D721Med (cell line): ENCODE measurements around the gene GLYATL1B.
"Not testable (repeated sequence)": the region's sequence is repeated elsewhere in the genome, so short reads cannot be mapped to it uniquely, and the experiment has no call there.

Source experiments
- DNase-seq: peaks from one replicate; pipeline ENCODE4 v3.0.0; 2011; ENCODE audit warnings: low spot score; ENCODE audit not compliant: insufficient read length
- FAIRE-seq: peaks from 2 replicates; lab custom pipeline; 2011; peaks lifted over from hg19 to GRCh38; lab: Jason Lieb, UNC
- TF ChIP-seq, protein P1 (sequence below): IDR thresholded peaks from 2 replicates; pipeline ENCODE4 v1.5.1; 2012; ENCODE audit warnings: mild to moderate bottlenecking, control low read depth; ENCODE audit not compliant: insufficient read depth; ENCODE audit errors: missing control alignments

GLYATL1B gene, protein sequence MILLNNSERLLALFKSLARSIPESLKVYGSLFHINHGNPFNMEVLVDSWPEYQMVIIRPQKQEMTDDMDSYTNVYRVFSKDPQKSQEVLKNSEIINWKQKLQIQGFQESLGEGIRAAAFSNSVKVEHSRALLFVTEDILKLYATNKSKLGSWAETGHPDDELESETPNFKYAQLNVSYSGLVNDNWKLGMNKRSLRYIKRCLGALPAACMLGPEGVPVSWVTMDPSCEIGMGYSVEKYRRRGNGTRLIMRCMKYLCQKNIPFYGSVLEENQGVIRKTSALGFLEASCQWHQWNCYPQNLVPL

DNA sequence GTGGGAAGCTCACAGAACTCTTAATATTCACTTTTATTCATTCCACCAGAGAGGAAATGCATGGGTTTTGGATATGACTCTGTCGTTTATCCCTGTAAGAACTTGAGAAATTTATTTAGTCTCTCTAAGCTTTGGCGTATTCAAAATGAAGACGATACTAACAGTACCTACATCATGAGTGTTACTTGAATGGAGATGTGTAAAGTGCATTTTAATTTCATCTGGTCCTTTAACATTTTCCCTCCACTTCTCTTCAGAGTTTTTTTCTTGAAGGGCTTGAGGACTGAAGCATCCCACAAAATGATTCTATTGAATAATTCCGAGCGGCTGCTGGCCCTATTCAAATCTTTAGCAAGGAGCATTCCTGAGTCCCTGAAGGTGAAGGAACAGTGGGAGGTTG, at the start of gene GLYATL1B:
TSS of gene GLYATL1B (plus strand) at position 301 of the 400 bp plus-strand sequence. CDS start at position 301, 0 bp downstream.
- FAIRE-seq, DNase-seq: not testable (repeated sequence)

DNA sequence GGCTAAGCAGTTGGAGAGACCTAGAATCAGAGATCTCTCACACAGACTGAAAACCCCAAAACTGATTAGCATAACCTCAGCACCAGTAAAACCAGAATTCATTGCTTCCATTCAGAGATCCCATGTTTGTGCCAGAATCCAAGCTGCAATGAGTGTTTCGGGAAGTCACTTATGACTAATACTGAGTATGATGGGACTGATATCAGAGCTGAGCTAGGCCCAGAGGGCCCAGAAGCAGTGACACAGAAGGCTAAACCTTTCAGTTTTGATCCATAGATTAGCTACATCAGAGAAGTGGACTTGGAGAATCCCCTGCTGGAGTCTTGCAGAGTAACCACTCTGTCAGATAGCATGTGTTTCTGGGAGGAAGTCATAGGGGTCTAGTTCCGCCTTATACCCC, 49.6 kb upstream of the GLYATL1B start:
- DNase-seq, FAIRE-seq: not testable (repeated sequence)

GRCh38 chr11:59037434-59037833, 48.7 kb upstream of the GLYATL1B start:
- DNase-seq, FAIRE-seq: not testable (repeated sequence)

DNA sequence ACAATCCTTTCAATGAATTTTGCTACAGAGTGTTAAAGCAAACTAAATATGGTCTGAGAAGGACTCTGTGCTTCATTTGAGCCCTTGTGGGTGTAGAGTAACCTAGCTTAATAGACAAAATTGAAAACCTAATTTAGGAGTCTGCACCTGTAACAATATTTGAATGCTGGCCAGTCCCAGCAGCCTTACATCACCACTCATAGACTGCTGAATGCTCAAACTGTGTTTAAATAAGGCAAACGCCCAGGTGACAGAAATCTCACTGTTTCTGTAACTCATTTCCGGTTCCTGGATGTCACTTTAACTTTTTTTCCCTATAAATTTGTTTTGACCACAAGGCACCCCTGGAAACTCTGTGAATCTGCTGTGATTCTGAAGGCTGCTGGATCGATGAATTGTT, 45.5 kb upstream of the GLYATL1B start:
- TF ChIP-seq, protein P1, sequence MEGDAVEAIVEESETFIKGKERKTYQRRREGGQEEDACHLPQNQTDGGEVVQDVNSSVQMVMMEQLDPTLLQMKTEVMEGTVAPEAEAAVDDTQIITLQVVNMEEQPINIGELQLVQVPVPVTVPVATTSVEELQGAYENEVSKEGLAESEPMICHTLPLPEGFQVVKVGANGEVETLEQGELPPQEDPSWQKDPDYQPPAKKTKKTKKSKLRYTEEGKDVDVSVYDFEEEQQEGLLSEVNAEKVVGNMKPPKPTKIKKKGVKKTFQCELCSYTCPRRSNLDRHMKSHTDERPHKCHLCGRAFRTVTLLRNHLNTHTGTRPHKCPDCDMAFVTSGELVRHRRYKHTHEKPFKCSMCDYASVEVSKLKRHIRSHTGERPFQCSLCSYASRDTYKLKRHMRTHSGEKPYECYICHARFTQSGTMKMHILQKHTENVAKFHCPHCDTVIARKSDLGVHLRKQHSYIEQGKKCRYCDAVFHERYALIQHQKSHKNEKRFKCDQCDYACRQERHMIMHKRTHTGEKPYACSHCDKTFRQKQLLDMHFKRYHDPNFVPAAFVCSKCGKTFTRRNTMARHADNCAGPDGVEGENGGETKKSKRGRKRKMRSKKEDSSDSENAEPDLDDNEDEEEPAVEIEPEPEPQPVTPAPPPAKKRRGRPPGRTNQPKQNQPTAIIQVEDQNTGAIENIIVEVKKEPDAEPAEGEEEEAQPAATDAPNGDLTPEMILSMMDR: no peak
- no peak for DNase-seq
- no peak for FAIRE-seq

- not testable (repeated sequence) for FAIRE-seq
Measured at GRCh38 chr11:59051383-59051782, 34.7 kb upstream of the GLYATL1B start.

DNA sequence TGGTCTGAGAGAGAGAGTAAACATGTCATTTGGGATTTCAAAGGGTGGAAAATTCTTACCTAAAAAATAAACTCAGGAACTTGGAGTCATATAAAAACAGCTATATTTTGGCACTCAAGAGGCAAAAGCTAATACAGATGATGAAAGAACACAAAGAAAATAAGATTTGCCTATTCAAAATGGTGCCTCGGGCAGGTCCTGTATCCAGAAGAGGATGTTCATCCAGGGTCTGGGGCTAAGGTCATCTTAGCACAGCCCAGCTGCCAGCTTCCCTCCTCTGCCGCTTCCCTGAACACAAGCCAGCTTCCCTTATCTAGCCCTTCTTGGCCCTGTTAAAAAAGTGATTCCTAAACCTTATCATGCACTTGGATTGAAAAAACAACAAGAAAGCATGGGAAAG, 33.8 kb upstream of the GLYATL1B start:
- FAIRE-seq, DNase-seq: not testable (repeated sequence)

More at GRCh38 chr11:59051383-59051782, 34.7 kb upstream of the GLYATL1B start:
- not testable (repeated sequence) for DNase-seq

- TF ChIP-seq, protein P1: peak; percentile 57
- DNase-seq: no peak
- FAIRE-seq: no peak
Measured at GRCh38 chr11:59053387-59053786, 32.7 kb upstream of the GLYATL1B start.

DNA sequence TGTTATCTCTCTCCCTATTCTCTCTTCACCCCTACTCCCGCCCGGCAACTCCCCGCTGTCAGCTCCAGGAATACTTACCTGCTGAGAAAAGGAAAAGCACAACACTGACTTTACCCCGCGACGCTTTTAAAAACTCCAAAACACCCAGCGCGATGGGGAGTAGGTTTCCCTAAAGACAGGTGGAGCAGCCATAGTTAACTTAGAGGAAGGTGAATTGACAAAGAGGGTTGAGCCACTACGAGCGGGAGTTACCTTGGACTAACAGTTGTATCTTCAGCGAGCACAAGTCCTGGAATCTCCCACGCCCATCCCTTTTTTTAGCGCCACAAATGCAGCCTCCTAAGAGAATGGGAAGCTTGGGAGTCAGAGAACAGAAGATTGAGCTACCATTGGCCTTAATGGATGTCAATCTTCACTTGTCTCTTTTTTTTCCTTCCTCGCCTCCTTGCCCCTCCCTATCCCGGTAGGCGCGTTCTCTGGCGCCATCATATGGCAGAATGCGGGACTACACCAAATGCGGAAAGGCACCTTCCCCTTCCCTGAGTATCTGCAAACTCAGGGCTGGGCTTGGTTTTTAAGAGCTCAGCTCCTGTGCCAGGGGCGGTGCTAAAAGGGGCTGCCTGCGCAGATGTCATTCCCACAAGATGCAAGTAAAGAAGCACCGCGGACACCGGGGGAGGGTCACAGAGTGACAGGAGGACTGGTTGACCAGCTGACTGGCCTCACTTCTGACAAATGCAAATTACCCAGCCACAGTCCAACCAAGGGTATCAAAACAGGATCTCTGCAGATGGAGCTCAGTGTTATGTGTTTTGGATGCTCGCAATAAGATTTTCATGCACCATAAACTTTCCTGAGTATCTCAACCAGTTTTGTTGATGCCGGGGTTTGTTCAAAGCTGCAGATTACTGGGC, 27.7 kb upstream of the GLYATL1B start:
- not testable (repeated sequence) for FAIRE-seq
- TF ChIP-seq, protein P1: peak; percentile 75
- DNase-seq: peak; percentile 23

DNA sequence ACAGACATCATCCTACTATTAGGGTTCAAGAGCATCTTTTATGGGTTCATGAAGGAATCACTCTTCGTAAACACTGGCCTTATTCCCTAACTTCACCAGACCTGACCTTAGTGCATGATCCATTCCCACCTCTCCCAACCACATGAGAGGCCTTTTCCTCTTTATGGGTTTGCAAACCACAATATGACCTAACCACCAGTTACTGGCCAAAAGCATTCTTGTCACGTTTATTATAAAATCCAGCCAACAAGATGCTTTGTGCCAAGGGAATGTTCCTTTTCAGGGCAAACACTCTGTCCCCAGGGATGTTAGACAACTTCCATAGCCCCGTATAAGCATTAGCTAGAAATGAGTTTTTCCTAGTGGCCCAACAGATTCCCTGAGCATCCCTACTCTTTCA, 26.0 kb upstream of the GLYATL1B start:
- FAIRE-seq, DNase-seq: not testable (repeated sequence)
